T-helper 1 cell (primary cell): Measurements from ENCODE around the gene GIPC2.
A peak's percentile ranks its signal among the peaks of the same experiment; 100 is the strongest.
"Not testable (repeated sequence)": the region's sequence is repeated elsewhere in the genome, so short reads cannot be mapped to it uniquely, and the experiment has no call there.

Experiments used
- DNase-seq, 5 donors: peaks; one replicate each; pipeline ENCODE4 v3.0.0-alpha.2; 2012 to 2020
- total RNA-seq, 4 donors: gene quantifications; one replicate each; lab custom pipeline; 2026; lab: John Stamatoyannopoulos, UW

GIPC2 gene
- total RNA-seq = 0 to 0.47 (median 0.19) reads per million in 4 donors

- peak in 1 of 5 donors; percentile 2 for DNase-seq
Measured at GRCh38 chr1:78045926-78046778, at the start of gene GIPC2. TSS of gene GIPC2 (plus strand) at chr1:78045966. CDS start at chr1:78046095, 129 bp downstream.

DNA sequence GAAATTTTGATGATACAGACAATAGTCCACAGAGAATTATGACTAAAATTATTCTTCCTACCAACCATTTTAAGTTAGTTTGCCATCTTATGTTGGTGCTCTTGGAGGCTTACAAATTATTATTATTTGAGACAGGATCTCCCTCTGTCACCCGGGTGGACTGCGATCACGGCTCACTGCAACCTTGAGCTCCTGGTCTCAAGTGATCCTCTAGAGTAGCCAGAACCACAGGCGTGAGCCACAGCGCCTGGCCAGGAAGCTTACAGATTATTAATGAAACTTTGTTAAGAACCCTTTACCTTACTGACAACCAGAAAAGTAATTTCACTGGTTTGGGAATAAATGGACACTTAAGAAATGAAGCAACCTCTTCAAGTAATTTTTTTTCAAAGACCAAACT is 49.0 kb upstream of the GIPC2 start:
- DNase-seq = no peak

GRCh38 chr1:78000536-78000935 is 45.2 kb upstream of the GIPC2 start:
- DNase-seq = not testable (repeated sequence)

GRCh38 chr1:78003070-78003746 is 42.6 kb upstream of the GIPC2 start:
- no peak for DNase-seq

DNA sequence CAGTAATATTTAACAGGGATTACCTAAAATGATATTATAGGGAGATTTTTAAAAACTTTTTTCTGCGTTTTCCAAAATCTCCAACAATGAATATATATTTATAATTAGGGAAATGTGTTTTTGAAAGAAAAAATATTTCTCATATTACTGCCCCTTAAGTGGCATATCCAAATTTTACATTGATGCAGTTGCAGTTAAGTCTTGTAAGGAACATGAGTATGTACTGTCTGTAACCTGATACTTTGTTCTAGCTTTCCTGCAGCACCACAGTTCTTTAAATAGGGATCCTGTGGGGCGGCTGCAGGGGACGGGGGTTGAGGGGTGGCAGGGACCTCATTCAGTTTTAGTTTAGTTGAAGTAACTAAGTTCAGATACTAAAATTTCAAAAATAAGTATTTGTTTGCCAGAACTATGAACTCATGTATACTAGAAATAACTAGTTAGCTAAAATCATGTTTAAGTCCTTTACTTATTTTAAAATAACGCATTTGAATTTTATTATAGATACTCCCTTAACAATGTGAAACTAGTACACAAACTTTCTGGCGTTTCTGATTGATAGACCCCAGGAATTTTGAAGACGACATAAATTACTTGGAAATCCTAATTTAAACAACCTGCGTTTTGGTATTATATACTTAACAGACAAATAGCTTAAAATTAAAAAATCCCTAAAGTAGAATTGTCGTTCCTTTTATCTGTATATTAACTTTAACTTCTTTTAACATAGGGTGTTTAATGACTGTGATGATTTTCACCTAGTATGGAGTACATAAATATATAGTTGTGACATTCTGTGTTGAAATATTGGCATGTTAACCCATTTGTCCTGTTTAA is 41.7 kb upstream of the GIPC2 start:
- DNase-seq = peak in 4 of 5 donors; percentile 12 to 72 (median 28)

DNA sequence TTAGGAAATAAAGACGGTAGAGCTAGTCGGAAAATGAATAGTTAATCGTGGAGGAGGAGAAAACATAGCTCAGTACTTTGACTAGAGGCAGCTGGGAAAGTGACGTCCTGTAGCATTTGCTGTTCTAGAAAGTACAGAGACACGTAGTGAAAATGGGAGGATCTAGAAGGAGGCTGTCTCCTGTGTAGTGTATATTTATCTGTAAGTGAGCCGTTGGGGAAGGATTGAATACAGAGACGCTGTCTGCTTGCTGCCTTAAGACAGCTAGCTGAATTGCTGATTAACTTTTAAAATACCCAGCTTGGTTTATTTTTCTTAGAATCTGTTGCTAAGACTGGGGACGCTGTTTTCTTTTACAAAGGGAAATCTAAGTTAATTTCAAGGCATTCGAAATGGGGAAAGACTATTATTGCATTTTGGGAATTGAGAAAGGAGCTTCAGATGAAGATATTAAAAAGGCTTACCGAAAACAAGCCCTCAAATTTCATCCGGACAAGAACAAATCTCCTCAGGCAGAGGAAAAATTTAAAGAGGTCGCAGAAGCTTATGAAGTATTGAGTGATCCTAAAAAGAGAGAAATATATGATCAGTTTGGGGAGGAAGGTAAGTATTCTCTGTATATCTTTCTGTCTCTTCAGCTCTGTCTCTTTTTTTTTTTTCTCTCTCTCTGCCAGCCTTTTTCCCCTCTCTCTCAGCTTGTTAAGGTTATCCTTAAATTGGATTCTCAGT is 40.9 kb upstream of the GIPC2 start, which contains the start of gene DNAJB4:
Gene DNAJB4 (plus strand): TSS at position 221 of the 729 bp plus-strand sequence. CDS start 172 bp downstream, at position 393.
- DNase-seq = peak; percentile 22 to 93 (median 59)

DNA sequence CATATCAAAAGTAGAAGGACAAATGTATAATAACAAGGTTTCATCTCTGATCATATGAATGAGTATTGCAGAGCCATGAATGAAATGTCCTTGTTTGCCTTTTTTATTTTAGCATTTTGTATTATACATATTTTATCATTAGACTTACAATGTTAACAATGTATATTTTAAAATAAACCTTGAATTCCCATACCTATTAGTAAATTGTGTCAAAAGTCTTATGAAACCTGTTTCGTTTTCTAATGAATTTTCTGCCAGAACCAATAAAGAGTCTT is 40.4 kb upstream of the GIPC2 start:
- DNase-seq = no peak

- DNase-seq = no peak
Measured at GRCh38 chr1:78005755-78006154, 40.0 kb upstream of the GIPC2 start.

GRCh38 chr1:78006521-78006920 is 39.2 kb upstream of the GIPC2 start:
- no peak for DNase-seq

GRCh38 chr1:78007677-78008341 is 38.0 kb upstream of the GIPC2 start:
- DNase-seq = no peak

DNA sequence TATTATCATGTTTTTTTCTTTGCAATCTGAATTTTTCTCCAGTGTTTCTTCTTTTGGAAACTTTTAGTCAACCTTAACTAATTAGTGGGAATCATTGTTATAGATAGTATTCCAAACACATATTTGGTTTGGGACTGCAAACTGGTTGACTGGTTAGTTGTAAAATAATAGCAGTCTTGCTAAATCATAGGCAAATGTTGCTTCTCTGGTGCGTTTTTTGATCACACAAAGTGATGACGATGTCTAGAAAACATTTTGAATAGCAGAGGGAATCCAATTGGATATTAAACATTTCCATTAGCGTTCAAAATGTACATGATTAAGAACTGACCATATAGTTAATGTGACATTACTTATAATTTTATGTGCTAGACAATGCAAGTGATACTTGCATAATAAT is 36.5 kb upstream of the GIPC2 start:
- no peak for DNase-seq

GRCh38 chr1:78009836-78010235 is 35.9 kb upstream of the GIPC2 start:
- no peak for DNase-seq

GRCh38 chr1:78011050-78011449 is 34.7 kb upstream of the GIPC2 start:
- DNase-seq = no peak

DNA sequence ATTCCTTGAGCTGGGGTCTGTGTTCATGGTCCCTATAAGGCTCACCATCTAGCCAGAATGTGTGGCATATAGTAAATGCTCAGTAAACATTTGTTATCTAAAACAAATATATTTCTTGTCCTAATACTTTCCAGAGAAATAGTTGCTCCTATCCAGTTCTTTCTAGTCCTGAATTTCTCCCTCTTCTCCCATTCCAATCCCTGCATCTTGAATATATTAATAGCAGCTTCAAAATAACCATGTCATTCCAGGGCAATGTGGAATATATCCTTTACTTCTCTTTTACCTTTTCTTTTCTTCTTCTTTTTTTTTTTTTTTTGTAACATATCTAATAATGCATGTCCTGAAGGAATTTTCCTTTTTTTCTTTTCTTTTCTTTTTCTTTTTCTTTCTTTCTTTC is 30.6 kb upstream of the GIPC2 start:
- DNase-seq = no peak

GRCh38 chr1:78019024-78019423 is 26.7 kb upstream of the GIPC2 start:
- DNase-seq = no peak

GRCh38 chr1:78021134-78021533 is 24.6 kb upstream of the GIPC2 start:
- not testable (repeated sequence) for DNase-seq

- no peak for DNase-seq
Measured at GRCh38 chr1:78029793-78030192, 16.0 kb upstream of the GIPC2 start.

GRCh38 chr1:78032996-78033796 is 12.6 kb upstream of the GIPC2 start:
- no peak for DNase-seq

DNA sequence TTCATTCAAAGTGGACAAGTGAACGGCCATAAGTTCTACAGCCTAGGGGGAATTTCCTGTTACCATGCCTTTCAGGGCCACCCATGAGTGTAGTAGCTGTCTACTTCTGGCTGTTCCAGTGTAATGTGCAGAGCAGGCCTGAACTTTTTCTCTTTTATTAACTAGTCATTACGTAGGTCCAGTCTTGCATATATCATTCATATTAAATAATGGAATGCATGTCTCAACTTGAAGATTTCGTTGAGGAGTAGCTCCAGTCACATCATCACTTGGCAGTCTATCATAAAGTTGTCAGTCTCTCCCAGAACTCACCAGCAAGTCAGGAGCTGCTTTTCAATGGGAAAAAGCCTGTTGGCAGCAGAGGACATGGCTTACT is 12.0 kb upstream of the GIPC2 start:
- DNase-seq = no peak

DNA sequence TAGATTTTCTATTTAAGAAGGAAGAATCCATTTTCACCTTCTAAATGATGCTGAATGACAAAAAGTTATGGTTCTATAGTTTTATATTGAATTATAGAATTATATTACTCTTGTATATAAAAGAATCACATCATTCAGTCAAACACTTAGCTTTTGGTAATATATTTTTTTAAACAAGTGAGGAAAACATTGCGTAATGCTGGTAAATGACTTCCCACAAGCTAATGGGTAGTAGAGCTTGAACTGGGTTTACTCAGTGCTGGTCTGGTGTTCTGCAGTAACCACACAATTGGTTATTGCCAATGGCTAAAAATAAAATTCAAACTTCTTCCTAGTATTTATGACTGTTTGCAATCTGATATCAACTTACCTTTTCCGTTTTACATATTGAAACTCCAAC is 10.6 kb upstream of the GIPC2 start:
- no peak for DNase-seq

DNA sequence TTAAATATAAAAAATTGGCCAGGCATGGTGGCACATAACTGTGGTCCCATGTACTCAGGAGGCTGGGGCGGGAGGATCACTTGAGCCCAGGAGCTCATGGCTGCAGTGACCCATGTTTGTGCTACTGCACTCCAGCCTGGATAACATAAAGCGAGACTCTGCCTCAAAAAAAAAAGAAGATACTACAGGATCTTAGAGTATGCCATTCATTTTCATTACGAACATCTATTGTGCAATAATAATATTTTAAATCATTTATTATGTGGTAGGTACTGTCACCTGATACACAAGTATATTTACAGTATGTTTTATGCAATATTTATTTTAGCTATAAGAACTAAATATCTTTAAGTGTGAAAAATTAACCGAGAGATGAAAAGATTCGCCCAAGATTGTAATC is 9.3 kb upstream of the GIPC2 start:
- no peak for DNase-seq
